Stimulated activated CD4-positive, alpha-beta T cell treated with anti-CD3 and anti-CD28 coated beads, Interleukin-12 subunit alpha, Interleukin-12 subunit beta, amount 100 ng/mL, for 48 hours (primary cell): ENCODE results near the gene KLF9.
"Not testable (repeated sequence)": the region's sequence is repeated elsewhere in the genome, so short reads cannot be mapped to it uniquely, and the experiment has no call there.

Experiments
- DNase-seq, 3 donors: peaks; one replicate each; pipeline ENCODE4 v3.0.0-alpha.2; 2020; ENCODE audit warnings: low read depth in 2 of 3, low spot score in 1 of 3

KLF9 gene

GRCh38 chr9:70405808-70406433 is 8.5 kb downstream of the KLF9 start:
- DNase-seq = no peak

- DNase-seq = no peak
Measured at GRCh38 chr9:70404261-70404660, 10.2 kb downstream of the KLF9 start.

- no peak for DNase-seq
Measured at GRCh38 chr9:70403618-70404025, 10.8 kb downstream of the KLF9 start.

GRCh38 chr9:70403166-70403565 is 11.3 kb downstream of the KLF9 start:
- no peak for DNase-seq

- DNase-seq = no peak
Measured at GRCh38 chr9:70402213-70402612, 12.2 kb downstream of the KLF9 start.

GRCh38 chr9:70401241-70401640 is 13.2 kb downstream of the KLF9 start:
- DNase-seq = not testable (repeated sequence)

- no peak for DNase-seq
Measured at GRCh38 chr9:70400107-70400892, 14.2 kb downstream of the KLF9 start.

GRCh38 chr9:70399141-70399540 is 15.3 kb downstream of the KLF9 start:
- DNase-seq = no peak

- no peak for DNase-seq
Measured at GRCh38 chr9:70398145-70398556, 16.3 kb downstream of the KLF9 start.

GRCh38 chr9:70395652-70396051 is 18.8 kb downstream of the KLF9 start:
- DNase-seq = no peak

GRCh38 chr9:70392850-70393249 is 21.6 kb downstream of the KLF9 start:
- no peak for DNase-seq

- no peak for DNase-seq
Measured at GRCh38 chr9:70392189-70392588, 22.3 kb downstream of the KLF9 start.

- no peak for DNase-seq
Measured at GRCh38 chr9:70390933-70391341, 23.5 kb downstream of the KLF9 start.

GRCh38 chr9:70389621-70390266 is 24.7 kb downstream of the KLF9 start:
- DNase-seq = no peak

GRCh38 chr9:70389188-70389587 is 25.3 kb downstream of the KLF9 start:
- DNase-seq = no peak

- no peak for DNase-seq
Measured at GRCh38 chr9:70387663-70388062, 26.8 kb downstream of the KLF9 start.

GRCh38 chr9:70385426-70385825 is 29.0 kb downstream of the KLF9 start:
- no peak for DNase-seq

- DNase-seq = no peak
Measured at GRCh38 chr9:70382709-70383605, 31.5 kb downstream of the KLF9 start.

GRCh38 chr9:70382046-70382708 is 32.3 kb downstream of the KLF9 start:
- no peak for DNase-seq

- no peak for DNase-seq
Measured at GRCh38 chr9:70374962-70375618, 39.4 kb downstream of the KLF9 start.
